Measurements from ENCODE around the gene MT1A.

Gene MT1A

GRCh38 chr16:56651586-56651985 lies 13.1 kb downstream of the MT1A start, which contains the start of gene MT1B:
TSS of gene MT1B (plus strand) at chr16:56651886. CDS start at chr16:56651954, 68 bp downstream.
- TF ChIP-seq GATA3 (IDR thresholded peaks at IDR 0.05; ENCODE audit: low read depth, low read length) (no peak), GATA2 (IDR thresholded peaks at IDR 0.05; ENCODE audit: low read depth, low read length) (no peak)

GRCh38 chr16:56652600-56652999 lies 14.1 kb downstream of the MT1A start:
- no peak for TF ChIP-seq GATA2 (IDR thresholded peaks at IDR 0.05; ENCODE audit: low read depth, low read length)
- no peak for TF ChIP-seq GATA3 (IDR thresholded peaks at IDR 0.05; ENCODE audit: low read depth, low read length)

- no peak for TF ChIP-seq GATA3 (IDR thresholded peaks at IDR 0.05; ENCODE audit: low read depth, low read length)
- TF ChIP-seq GATA2 (IDR thresholded peaks at IDR 0.05; ENCODE audit: low read depth, low read length) = no peak
Observed at GRCh38 chr16:56653218-56653617, 14.8 kb downstream of the MT1A start.

GRCh38 chr16:56657555-56658326 lies 19.3 kb downstream of the MT1A start, which contains the start of gene MT1F:
TSS of gene MT1F (plus strand) at chr16:56657959. CDS start at chr16:56658059, 100 bp downstream.
- TF ChIP-seq GATA3 (IDR thresholded peaks at IDR 0.05; ENCODE audit: low read depth, low read length) (no peak), GATA2 (IDR thresholded peaks at IDR 0.05; ENCODE audit: low read depth, low read length) (no peak)

GRCh38 chr16:56658327-56658875 lies 19.9 kb downstream of the MT1A start:
- TF ChIP-seq GATA3 (IDR thresholded peaks at IDR 0.05; ENCODE audit: low read depth, low read length) = no peak
- TF ChIP-seq GATA2 (IDR thresholded peaks at IDR 0.05; ENCODE audit: low read depth, low read length) = no peak

- TF ChIP-seq GATA2 (IDR thresholded peaks at IDR 0.05; ENCODE audit: low read depth, low read length) (no peak), GATA3 (IDR thresholded peaks at IDR 0.05; ENCODE audit: low read depth, low read length) (no peak)
Observed at GRCh38 chr16:56662357-56663354, 24.2 kb downstream of the MT1A start.

GRCh38 chr16:56664506-56664905 lies 26.0 kb downstream of the MT1A start:
- TF ChIP-seq GATA3 (IDR thresholded peaks at IDR 0.05; ENCODE audit: low read depth, low read length) = no peak

- TF ChIP-seq GATA3 (IDR thresholded peaks at IDR 0.05; ENCODE audit: low read depth, low read length) (no peak), GATA2 (IDR thresholded peaks at IDR 0.05; ENCODE audit: low read depth, low read length) (no peak)
Observed at GRCh38 chr16:56667581-56668571, 29.4 kb downstream of the MT1A start, which contains the start of gene MT1G. TSS of gene MT1G (minus strand) at chr16:56668065. CDS start at chr16:56667993, 72 bp downstream.

GRCh38 chr16:56669005-56669839 lies 30.8 kb downstream of the MT1A start, which contains the start of gene MT1H:
TSS of gene MT1H (plus strand) at chr16:56669814. CDS start at chr16:56669885, 71 bp downstream.
- no peak for TF ChIP-seq GATA2 (IDR thresholded peaks at IDR 0.05; ENCODE audit: low read depth, low read length)
- TF ChIP-seq GATA3 (IDR thresholded peaks at IDR 0.05; ENCODE audit: low read depth, low read length) = no peak

- TF ChIP-seq GATA3 (IDR thresholded peaks at IDR 0.05; ENCODE audit: low read depth, low read length) (no peak), GATA2 (IDR thresholded peaks at IDR 0.05; ENCODE audit: low read depth, low read length) (no peak)
Observed at GRCh38 chr16:56669840-56670619, 31.6 kb downstream of the MT1A start.

- no peak for TF ChIP-seq GATA3 (IDR thresholded peaks at IDR 0.05; ENCODE audit: low read depth, low read length)
- no peak for TF ChIP-seq GATA2 (IDR thresholded peaks at IDR 0.05; ENCODE audit: low read depth, low read length)
Observed at GRCh38 chr16:56670620-56670934, 32.1 kb downstream of the MT1A start.
